NCI-H524 (cell line): Measurements from ENCODE around the gene SUSD1.
"Not testable (repeated sequence)": the region's sequence is repeated elsewhere in the genome, so short reads cannot be mapped to it uniquely, and the experiment has no call there.

Source experiments
- DNase-seq, 2 experiments: peaks; one replicate each; lab custom pipeline; 2025; lab: John Stamatoyannopoulos, UW

SUSD1 gene

DNA sequence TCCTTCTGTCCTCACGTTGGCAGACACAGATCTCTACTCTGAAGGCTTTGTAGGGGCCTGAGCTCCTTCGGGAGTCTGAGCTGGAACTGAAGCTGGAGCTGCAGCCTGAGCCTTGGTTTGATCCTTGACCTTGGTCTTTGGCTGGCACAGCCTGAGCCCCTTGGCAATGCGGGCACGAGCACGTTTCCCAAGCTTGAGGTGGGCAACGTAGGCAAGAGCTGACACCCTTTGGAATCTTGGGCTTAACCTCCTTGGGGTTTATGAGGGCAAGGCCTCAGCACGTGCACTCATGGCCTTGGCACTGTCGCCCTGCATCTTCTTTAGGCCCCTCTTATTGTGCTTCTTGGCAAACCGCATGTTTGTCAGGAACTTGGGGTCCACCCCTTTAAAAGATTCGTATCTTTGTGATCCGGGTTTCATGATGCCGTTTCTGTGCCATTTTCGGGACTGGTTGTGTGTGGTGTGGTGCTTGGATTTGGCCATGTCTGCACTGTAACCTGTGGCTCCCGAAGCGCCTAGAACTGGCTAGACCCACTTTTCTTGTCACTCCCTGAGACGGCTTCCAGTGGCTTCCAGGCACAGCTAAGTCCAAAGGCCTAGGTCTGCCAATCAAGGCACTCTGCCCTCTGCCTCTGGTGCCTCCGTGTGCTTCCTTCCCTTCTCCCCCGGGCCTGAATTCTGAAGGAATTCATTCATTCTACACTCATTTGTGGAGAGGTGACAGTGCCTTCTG, 1.4 kb downstream of the SUSD1 start:
- DNase-seq, result no peak

DNA sequence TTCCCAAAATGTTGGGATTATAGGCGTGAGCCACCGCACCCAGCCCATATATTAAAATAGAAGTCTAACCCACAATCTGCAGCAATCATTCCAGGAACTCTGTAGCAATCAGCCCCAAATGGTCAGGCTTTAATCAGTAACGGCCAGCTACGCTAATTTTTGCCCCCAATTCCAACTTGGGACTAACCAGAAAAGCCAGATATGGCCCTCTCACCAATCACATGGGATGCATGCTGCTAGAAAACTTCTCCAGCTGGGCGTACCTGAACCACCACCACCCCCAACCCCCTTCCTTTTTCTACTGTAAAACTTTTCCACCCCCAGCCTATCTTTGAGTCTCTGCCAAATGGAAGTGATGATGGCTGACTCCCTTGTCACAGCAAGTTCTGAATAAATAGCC, 4.1 kb downstream of the SUSD1 start:
- no peak for DNase-seq

DNA sequence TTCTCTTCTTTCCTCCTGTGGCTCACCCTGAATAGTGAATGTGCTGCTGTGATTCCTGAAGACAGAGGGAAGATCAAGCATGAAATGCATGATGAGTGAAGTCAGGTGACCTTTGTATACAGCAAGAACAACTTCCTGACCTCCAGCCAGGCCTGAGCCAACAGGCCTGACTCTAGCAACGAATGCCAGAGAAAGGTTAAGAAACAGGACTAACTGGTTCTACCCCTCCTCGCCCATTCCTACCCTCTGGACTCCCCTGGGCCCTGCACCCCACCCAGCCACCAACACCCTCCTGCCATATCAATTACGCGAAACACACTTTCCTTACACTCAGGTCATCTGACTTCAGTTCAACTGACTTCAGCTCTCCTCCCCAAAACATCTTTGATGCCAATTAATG, 4.9 kb downstream of the SUSD1 start:
- no peak for DNase-seq

DNA sequence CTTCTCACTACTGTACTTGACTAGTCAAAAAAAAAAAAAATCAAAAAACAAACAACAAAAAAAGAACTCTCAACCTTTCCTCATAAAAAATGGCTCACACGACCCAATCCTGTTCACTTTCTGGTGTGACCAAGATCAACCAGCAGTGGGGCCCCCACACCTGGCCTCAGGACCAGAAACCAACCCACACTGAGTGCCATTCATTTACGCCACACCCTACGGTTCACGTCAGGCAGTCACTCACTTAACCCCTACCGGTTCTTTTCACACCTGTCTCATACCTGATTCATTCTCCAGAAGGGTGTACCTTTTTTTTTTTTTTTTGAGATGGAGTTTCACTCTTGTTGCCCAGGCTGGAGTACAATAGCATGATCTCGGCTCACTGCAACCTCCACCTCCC, 5.7 kb downstream of the SUSD1 start:
- DNase-seq, result no peak

DNA sequence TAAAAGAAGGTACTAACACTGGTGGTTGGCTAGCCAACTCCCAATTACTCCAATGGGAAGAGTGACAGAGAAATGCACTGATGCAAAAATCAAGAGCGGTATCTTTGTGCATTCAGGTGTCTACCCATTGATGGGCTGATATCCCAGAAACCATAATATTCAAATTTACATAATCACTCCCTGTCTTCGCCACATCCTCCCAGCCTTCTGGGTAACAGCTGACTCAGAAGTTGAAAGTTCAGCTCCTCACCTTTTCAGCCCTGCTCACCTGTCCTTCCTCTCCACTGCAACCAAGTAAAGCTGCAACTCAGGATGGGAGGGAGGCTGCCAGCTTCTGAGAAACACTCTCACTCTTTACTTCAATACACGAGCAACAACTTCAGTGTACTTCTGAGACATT, 6.9 kb downstream of the SUSD1 start:
- DNase-seq, result no peak

DNA sequence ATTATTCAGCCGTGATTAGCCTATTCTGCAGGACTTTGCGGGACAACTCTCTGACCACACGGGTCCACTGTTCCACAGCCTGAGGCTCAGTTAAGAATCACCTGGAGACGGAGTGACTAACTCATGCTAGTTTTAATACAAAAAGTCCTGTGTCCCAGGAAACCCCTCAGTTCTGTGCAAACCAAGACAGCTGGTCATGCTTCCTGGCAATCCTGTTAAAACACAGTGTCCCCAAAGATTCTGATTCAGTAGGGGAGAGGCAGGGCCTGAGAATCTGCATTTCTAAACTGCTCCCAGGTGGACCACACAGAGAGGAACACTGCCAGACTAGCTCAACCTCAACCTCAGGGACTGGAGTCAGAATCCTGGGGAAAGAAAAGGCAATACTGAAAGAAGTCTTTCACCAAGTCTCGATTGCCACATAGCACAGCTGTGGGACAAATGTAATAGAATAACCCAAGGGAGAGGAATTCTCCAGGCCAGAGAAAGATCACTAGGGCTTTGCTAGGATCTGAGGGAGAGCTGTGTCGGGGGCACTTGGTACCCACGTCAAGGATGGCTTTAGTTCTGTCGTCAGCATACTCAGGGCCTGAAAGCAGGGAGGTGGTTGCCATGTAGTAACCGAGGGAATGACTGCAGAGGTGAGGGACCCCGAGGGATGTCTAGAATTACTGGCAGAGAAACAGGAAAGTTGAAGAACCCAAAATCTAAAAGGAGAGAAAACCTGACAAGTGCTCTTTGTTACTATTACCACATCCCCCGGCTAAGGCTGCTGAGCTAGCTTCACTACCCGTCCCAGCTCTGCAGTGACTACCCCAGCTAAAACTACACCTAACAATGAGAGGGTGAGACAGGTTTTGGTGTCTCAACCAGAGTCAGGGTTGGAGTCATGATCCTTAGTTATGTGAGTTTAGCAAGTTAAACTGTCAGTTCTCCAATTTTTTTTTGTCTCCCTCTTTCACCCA, 8.6 kb downstream of the SUSD1 start:
- no peak for DNase-seq

DNA sequence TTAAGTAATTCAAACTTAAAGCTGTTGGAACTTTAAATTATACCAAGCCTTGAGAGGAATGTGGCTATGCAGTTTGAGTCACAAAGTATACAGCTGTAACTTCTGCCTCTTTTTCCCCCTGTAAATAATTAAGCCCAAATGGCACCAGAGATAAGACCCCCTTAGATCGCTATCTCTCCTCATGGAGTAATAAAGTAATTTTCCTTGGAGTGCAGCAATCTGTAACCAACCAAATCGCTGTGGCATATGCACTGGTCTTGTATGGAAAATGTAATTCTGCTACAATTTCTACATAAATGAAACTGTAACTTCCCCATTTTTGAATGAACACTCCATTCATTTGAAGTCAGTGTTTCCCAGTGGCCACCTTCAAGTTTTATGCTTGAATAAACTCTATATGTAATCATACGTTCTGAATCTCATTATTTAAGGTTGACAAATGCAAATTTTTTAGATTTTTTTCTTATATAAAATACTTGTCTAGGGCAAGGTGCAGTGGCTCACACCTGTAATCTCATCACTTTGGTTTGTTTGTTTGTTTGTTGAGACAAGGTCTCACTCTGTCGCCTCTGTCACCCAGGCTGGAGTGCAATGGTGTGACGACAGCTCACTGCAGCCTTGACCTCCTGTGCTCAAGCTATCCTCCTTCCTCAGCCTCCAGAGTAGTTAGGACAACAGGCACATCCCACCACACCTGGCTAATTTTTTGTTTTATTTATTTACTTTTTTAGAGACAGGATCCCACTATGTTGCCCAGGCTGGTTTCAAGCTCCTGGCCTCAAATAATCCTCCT, 12.3 kb downstream of the SUSD1 start:
- no peak for DNase-seq

DNA sequence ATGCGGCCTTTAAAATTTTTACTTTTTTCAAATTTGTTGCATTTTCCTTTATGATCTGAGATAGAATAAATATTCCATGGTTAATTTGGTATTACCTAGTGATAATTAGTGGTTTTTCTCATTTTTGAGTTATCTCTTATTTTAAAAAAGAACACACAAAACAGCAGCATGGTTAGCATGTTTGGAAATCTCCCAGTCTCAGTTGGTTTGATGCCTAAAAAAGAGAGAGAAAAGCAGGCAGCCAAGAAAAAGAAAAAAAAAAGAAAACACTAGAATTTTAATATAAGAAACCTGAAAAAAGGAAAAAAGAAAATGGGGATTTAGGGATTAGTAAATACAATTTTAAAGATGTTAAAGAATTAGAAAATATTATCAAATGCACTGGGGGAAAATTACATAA, 15.3 kb downstream of the SUSD1 start:
- DNase-seq, result no peak

DNA sequence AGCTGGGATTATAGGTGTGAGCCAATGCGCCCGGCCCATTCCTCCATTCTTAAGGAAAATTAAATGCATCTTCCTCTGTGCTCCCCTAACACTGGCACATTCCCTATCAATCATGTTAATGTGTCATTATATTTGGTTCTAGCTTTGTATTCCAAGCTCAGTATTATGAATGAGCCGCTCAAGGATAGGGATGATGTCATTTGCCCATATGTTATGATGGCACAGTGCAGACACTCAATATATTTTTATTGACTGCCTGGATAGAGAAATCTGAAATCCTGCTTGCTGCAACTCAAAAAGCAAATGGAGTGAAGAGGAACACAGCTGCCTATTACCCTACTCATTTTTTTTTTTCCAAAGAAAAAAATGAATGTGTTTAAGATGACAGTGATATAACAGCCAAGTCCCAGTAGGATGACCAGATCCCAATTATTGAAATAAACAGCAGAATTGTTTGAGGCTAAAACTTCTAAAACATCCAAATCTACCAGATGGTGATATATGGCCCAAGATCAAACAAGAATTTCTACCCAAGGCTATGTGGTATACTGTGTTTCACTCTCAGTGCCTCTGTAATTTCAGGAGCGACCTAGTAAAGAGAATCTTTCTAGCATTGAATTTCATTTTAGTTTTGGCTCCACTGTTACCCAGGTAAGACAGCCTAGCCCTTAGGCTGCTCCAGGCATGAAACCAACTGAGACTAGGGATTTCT, 16.3 kb downstream of the SUSD1 start:
- peak in 1 of 2 experiments; percentile 24 for DNase-seq

DNA sequence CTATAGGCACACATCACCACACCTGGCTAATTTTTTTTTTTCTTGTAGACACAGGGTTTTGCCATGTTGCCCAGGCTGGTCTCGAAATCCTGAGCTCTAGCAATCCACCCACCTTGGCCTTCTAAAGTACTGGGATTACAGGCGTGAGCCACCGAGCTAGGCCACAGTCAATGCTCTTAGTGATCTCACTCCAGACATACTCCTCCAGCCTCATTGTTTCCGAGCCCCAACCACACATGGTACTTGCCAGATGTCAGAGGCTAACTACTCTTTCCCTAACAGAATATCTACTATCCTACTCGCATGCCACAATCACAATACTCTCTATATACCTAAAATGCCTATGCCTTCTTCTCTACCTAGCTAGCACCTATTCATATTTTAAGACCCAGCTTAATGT, 17.1 kb downstream of the SUSD1 start:
- DNase-seq, result no peak

DNA sequence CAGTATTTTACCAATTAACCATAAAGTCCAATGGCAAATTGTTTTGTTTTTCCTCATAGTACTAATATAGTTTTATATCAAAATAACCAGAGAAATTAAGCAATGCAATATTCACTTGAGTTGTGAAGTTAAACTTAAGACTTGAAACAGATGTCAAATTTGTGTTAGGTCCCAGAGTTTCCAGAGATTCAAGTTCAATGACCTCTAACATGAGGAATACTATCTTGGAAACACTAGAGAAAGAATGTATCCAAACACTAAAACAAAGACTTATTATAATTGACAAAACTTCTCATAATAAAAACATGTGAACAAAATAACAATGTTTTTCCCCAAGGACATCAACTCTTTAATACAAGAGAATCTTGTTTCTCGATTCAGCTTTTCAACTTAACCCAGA, 18.0 kb downstream of the SUSD1 start:
- DNase-seq, result no peak

DNA sequence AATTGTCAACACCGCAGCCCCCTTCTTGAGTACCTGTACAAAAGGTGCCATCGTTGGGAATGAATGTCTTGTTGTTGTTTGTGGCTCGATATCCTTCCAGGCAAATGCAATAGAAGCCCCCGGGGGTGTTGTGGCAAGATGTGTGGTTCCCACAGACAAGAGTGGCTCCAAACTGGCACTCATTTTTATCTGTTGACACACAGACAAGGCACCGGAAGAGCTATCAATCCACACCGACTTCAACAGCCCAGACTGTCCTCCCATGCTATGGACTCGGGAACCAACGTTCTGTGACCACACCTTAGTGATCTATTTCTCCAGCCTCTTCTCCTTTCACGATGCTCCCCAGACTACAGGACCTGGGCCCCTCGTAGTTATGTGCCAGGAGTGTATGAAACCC, 25.9 kb downstream of the SUSD1 start:
- DNase-seq, result no peak

DNA sequence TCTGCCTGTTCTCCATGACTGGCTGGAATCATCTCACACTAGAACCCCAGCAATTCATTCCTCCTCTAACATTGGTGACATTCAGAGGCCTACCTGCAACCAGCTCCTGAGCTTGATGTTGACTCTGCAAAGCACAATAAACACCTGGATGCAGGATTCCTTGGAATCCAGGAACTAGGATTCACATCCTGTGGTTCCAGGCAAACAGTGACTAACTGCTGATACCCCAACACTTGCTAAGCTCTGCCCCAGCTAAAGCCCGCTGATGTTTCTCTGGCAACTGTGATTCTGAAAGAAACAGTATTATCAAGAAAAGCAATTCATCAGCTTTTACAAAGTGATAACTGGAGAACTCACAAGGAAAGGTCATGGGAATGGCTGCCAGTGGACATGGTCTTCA, 29.2 kb downstream of the SUSD1 start:
- no peak for DNase-seq

DNA sequence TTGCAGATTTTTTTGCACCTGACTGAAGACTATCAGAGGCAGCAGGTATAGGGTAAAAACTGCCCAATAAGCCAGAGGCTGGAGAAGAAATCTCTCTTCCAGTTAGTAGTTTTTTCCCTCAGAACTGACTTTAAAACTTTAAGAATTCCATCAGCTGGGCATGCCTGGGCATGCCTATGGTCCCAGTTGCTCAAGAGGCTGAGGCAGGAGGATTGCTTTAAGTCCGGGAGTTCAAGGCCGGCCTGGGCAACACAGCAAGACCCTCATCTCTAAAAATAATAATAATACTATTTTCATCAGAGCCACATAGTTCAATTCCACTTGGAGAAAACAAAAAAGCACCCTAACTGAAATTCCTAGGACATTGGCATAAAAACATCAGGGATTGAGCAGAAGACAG, 30.3 kb downstream of the SUSD1 start:
- DNase-seq, result no peak

DNA sequence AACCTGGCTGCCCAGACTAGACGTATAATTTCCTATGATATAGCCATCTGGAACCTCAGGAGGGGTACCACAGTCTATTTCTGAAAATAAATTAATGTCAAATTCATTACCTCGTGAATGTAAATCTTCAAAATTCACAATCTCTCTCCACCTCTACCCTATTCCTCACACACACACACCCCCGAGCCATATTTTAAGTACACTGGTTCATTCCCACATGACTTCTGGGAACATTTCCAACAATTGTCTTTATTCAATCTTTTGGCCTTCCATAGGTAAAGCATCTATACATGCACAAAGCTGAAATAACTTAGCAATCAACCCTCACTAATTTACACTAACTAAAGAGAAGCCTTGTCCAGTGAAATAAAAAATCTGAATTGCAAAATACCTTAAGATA, 32.7 kb downstream of the SUSD1 start:
- DNase-seq, result no peak

DNA sequence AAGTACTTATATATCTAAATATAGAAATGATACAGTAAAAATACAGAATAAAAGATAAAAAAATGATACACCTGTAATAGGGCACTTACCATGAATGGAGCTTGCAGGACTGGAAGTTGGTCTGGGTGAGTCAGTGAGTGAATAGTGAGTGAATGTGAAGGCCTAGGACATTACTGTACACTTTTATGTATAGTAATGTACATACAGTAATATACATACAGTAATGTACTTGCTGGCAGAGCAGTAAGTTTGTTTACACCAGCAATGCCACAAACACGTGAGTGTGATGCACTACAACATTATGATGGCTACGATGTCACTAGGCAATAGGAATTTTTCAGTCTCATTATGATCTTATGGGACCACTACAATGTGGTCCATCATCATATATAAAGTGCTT, 34.2 kb downstream of the SUSD1 start:
- DNase-seq, result no peak

DNA sequence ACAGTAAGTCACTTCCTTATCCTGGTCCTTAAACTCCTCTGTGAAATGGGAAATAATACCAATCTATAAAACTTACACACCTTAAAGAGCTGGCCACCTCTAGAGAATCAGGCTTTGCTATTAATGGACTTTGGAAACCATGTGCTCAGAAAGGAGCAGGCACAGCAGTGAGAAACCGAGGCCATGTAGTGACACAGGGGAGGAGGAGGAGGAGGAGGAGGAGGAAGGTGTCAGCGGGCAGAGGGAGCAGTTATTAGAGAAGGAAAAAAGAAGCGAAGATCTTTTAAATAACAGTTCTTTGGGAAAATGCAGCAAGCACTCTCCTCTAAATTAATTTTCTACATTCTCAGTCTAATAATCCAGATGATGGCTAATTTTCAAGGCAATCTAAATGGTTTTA, 38.0 kb downstream of the SUSD1 start:
- no peak for DNase-seq

DNA sequence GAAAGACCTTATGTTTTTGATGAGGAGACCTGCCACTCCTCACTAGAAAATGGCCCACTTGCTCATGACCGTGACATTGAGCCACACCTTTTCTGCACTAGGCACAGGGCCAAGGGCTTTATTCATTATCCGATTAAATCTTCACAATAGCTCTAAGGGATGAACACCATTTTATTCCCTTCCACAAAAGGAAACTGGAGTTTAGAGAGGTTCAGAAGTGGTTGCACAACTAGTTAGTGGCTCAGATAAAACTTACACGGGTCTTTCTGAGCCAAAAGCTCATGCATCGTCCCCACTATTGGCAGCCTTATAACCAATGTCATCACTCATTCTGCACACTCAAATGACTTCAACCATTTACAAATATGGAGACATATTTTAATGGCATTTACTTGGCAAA, 39.4 kb downstream of the SUSD1 start:
- peak in 1 of 2 experiments; percentile 46 for DNase-seq

DNA sequence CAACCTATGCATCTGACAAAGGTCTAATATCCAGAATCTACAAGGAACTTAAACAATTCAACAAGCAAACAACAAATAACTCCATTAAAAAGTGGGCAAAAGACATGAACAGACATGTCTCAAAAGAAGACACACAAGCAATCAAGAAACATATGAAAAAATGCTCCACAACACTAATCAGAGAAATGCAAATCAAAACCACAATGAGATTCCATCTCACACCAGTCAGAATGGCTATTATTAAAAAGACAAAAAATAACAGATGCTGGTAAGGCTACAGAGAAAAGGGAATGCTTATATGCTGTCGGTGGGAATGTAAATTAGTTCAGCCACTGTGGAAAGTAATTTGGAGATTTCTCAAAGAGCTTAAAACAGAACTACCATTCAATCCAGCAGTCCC, 41.3 kb downstream of the SUSD1 start:
- not testable (repeated sequence) for DNase-seq

DNA sequence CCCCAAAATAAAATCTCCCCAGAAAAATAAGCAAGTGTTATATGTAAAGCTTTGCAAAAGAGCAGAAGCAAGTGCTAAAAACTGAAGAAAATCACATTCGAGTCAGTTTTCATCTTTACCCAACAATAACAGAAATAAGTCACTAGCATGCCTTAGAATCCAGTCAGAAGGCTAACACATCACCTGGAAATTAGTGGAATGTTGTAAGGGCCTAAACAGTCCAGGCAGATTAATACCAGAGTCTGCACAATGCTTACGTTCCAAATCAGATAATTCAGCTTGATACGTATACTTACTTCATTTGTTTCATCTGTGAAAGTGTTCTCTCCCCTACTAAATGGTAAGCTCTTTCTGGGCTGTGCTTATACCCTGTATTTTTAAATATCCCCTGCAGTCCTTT, 42.7 kb downstream of the SUSD1 start:
- no peak for DNase-seq

DNA sequence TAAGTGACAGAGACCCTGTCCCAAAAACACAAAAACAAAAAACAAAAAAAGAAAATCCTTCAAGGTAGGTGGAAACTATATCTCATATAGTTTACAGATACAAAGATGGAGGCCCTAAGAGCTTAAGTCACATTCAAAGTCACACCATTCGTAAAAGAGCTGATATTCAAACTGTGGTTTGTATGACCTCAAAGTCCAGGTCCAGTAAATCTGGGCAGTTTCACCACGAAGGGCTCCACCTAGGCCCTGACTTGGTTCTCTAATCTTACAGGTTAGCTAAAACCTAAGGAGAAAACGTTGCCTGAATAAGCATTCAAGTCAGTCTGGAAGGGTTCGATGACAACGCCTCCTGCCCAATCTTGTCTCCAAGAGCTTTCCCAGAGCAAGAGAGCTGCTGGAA, 44.1 kb downstream of the SUSD1 start:
- no peak for DNase-seq

DNA sequence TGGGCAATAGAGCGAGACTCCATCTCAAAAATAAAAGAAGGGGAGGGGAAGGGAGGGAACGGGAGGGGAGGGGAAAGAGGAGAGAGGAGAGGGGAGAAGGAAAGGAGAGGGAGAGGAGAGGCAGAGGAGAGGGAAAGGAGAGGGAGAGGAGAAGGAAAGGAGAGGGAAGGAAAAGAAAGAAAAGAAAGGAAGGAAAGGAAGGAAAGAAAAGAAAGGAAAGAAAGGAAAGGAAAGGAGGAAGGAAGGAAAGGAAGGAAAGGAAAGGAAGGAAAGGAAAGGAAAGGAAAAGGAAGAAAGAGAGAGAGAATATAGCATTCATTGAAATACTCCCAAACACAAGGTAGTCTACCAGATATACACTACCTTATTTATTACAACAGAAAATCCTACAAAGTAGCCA, 44.8 kb downstream of the SUSD1 start:
- no peak for DNase-seq
